22Rv1 (cell line): ENCODE results near the gene DNAH2.

Experiments used
- H3K27ac ChIP-seq: fragments of 450-650 bp; 2 replicates; pipeline ENCODE4 v1.5.1; 2017
- CTCF ChIP-seq: fragments of 450-650 bp; IDR thresholded peaks from 2 replicates; pipeline ENCODE4 v1.5.1; 2017; ENCODE audit warnings: mild to moderate bottlenecking
- ZFX ChIP-seq: fragments of 450-650 bp; IDR thresholded peaks from 2 replicates; pipeline ENCODE4 v1.6.1; 2017; ENCODE audit warnings: antibody characterized with exemption, borderline replicate concordance

The DNAH2 gene

GRCh38 chr17:7695586-7695985, 22.0 kb upstream of the DNAH2 start:
- no peak overlapping the region for H3K27ac ChIP-seq
- TF ChIP-seq ZFX = no peak
- no peak for TF ChIP-seq CTCF

DNA sequence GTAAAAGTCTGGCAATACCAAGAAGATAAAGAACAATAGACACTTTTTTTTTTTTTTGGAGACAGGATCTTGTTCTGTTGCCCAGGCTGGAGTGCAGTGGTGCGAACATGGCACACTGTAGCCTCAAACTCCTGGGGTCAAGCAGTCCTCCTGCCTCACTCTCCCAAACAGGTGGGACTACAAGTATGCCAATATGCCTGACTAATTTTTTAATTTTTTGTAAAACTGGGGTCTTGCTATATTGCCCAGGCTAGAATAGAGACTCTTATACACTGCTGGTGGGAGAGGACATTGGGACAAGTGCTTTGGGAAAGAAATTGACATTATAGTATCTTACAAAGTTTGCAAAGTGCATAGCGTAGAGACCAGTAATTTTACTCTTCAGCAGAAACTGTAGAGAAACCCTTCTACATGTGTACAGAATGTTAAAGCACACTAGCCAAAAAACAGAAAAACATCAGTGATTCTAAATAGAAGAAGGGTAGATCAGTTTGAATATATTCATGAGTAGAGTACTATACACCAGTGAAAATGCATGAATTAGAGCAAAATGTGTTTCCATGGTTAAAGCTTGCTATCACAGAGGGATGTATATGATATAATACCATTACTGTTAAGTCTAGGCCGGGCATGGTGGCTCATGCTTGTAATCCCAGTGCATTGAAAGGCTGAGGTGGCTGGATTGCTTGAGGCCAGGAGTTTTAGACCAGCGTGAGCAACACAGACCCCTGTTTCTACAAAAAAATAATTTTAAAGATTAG, 19.5 kb upstream of the DNAH2 start:
- H3K27ac ChIP-seq = no peak overlapping the region
- TF ChIP-seq CTCF (no peak), ZFX (no peak)

GRCh38 chr17:7700510-7700909, 17.0 kb upstream of the DNAH2 start:
- no peak overlapping the region for H3K27ac ChIP-seq
- TF ChIP-seq CTCF = no peak
- no peak for TF ChIP-seq ZFX

DNA sequence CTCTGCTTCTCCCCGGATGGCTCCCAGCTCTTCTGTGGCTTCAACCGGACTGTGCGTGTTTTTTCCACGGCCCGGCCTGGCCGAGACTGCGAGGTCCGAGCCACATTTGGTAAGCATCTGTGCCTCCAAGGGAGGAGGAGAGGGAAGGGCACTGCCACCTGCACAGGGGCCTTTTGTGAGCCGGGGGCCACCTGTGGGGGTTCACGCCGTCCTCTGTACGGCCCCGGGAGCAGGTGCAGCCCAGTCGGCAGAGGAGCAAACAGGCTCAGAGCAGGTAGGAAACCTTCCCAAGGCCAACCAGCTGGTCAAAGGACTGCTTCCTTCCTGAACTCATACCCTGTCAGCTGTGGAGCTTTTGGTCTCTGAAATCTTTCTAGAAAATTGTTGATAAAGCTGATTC, 15.9 kb upstream of the DNAH2 start:
- H3K27ac ChIP-seq = no peak overlapping the region
- TF ChIP-seq ZFX (no peak), CTCF (no peak)

DNA sequence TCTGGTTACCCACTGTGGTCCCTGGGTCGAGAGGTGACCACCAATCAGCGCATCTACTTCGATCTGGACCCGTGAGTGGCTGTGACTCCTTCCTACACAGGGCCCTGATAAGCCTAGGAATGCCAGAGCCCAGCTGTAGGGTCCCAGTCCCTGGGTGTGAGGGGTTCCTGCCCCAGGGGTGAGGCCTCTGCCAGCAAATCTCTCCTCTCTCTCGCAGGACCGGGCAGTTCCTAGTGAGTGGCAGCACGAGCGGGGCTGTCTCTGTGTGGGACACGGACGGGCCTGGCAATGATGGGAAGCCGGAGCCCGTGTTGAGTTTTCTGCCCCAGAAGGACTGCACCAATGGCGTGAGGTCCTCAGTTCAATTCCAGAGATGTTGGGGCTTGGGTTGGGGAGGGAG, 14.8 kb upstream of the DNAH2 start:
- peak overlapping the region; percentile 41; the same call in 1 of the 2 replicates for H3K27ac ChIP-seq
- TF ChIP-seq CTCF = no peak
- TF ChIP-seq ZFX = no peak

DNA sequence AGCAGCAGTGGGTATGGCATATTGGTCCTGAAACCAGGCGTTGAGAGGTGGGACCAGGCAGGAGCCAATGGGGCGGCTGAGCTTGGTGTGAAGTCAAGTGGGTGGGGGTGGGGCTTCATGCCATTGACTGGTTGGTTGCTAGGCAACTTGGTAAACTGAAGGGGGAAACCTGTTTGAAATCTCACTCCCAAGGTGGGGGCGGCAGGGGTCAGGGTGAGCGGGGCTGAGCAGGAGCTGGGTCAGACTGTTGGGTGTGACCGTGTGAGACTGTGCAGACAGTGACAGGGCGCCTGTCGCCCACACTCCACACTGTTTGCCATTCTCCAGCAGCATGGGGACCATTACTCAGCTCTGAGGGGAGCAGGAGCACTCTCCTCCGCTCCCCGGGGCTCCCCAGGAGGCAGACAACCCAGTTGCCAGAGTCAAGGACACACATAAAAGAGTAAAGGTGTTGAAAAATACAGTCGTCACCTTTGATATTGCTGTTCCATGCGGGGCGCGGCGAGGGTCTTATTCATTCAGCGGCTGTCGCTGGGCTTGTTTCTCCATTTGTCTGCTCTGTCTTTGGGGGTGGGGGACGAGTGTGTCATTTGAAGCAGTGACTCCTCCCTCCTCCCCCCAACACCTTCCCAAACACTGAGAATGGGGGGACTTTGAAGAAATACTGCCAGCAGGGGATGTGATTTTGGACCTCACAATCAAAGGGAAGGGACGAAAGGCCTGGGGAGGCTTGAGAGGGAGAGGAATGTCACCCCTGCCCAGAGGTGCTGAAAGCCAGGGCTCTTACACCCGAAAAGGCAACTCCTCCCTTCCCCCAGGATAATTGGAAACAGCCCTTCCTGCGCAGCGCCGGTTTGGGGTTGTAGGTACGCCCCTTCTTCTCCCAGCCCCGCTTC, 13.7 kb upstream of the DNAH2 start:
- TF ChIP-seq ZFX = no peak
- TF ChIP-seq CTCF = no peak
- H3K27ac ChIP-seq = peak overlapping the region; percentile 41; the same call in 1 of the 2 replicates
